Loucy (cell line): ENCODE results near the gene MST1.

Experiments
- H2AFZ ChIP-seq: fragments of 200-600 bp; sonication (generic); 2 replicates; pipeline ENCODE4 v1.6.0; 2016; ENCODE audit warnings: antibody characterized with exemption, mild to moderate bottlenecking, low read length, moderate library complexity
- H3F3A ChIP-seq: fragments of 200-600 bp; 2 replicates; pipeline ENCODE4 v1.6.0; 2016; ENCODE audit warnings: antibody characterized with exemption, low read depth, mild to moderate bottlenecking
- H3K27me3 ChIP-seq: fragments of 200-600 bp; sonication (generic); 2 replicates; pipeline ENCODE4 v1.6.1; 2014; ENCODE audit warnings: low read length, mild to moderate bottlenecking; ENCODE audit not compliant: insufficient read depth, poor library complexity, severe bottlenecking
- H3K36me3 ChIP-seq: fragments of 200-600 bp; sonication (generic); 2 replicates; pipeline ENCODE4 v1.6.1; 2016; ENCODE audit warnings: low read length; ENCODE audit not compliant: insufficient read depth
- H3K4me1 ChIP-seq: fragments of 200-600 bp; sonication (generic); 2 replicates; pipeline ENCODE4 v1.5.1; 2014; ENCODE audit warnings: low read length, mild to moderate bottlenecking; ENCODE audit not compliant: insufficient read depth, poor library complexity, severe bottlenecking
- H3K4me2 ChIP-seq: fragments of 200-600 bp; sonication (generic); 2 replicates; pipeline ENCODE4 v1.6.0; 2014; ENCODE audit warnings: antibody characterized with exemption, low read length, low read depth, mild to moderate bottlenecking; ENCODE audit not compliant: poor library complexity, severe bottlenecking
- H3K4me3 ChIP-seq: fragments of 200-600 bp; sonication (generic); 2 replicates; pipeline ENCODE4 v1.5.1; 2014; ENCODE audit warnings: low read length, mild to moderate bottlenecking, mixed read lengths; ENCODE audit not compliant: poor library complexity, severe bottlenecking
- H3K79me2 ChIP-seq: fragments of 200-600 bp; sonication (generic); 2 replicates; pipeline ENCODE4 v1.6.1; 2014; ENCODE audit warnings: low read length; ENCODE audit not compliant: insufficient read depth
- H3K9ac ChIP-seq: fragments of 200-600 bp; sonication (generic); 2 replicates; pipeline ENCODE4 v1.6.0; 2014; ENCODE audit warnings: mild to moderate bottlenecking, low read depth, low read length, moderate library complexity; ENCODE audit not compliant: poor library complexity, severe bottlenecking
- H3K9me2 ChIP-seq: fragments of 200-600 bp; sonication (generic); replicated peaks from 2 replicates; pipeline ENCODE4 v1.6.1; 2016; ENCODE audit warnings: low read depth, low read length, mixed read lengths
- H3K9me3 ChIP-seq: fragments of 200-600 bp; sonication (generic); 2 replicates; pipeline ENCODE4 v1.6.1; 2014; ENCODE audit warnings: mild to moderate bottlenecking, antibody characterized with exemption, low read length, low read depth; ENCODE audit not compliant: insufficient read depth
- H4K20me1 ChIP-seq: fragments of 200-600 bp; sonication (generic); 2 replicates; pipeline ENCODE4 v1.6.0; 2014; ENCODE audit warnings: antibody characterized with exemption, low read length, mild to moderate bottlenecking; ENCODE audit not compliant: insufficient read depth, poor library complexity, severe bottlenecking
- EZH2phosphoT487 ChIP-seq: fragments of 200-600 bp; IDR thresholded peaks from 2 replicates; pipeline ENCODE4 v1.6.1; 2018; ENCODE audit warnings: antibody characterized with exemption, mild to moderate bottlenecking, moderate library complexity, borderline replicate concordance
- TF ChIP-seq, protein P1 (sequence below): fragments of 200-600 bp; sonication (generic); conservative IDR thresholded peaks from 2 replicates; pipeline ENCODE4 v1.5.1; 2014; ENCODE audit warnings: mild to moderate bottlenecking, antibody characterized with exemption, low read length

Gene MST1

DNA sequence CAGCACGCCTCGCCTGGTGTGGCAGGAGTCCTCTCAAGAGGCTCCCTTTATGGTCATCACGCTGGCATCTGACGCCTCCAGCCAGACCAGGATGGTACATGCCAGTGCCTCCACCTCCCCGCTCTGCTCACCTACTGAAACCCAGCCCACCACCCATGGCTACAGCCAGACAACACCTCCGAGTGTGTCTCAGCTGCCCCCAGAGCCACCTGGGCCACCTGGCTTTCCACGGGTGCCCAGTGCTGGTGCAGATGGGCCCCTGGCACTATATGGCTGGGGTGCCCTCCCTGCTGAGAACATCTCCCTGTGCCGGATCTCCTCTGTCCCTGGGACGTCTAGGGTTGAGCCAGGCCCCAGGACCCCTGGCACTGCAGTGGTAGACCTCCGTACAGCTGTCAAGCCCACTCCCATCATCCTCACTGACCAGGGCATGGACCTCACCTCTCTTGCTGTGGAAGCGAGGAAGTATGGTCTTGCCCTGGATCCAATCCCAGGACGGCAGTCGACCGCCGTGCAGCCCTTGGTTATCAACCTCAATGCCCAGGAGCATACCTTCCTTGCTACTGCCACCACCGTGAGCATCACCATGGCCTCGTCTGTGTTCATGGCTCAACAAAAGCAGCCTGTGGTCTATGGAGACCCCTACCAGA is 35.0 kb downstream of the MST1 start:
- H2AFZ ChIP-seq = no peak overlapping the region
- no peak overlapping the region for H3K4me3 ChIP-seq
- H3K4me2 ChIP-seq = no peak overlapping the region
- no peaks in the 10 kb centered on the region for H3K9me3 ChIP-seq
- no peaks in the 10 kb centered on the region for H3F3A ChIP-seq
- H3K9me2 ChIP-seq = no peaks in the 10 kb centered on the region
- peaks cover 16% of the 10 kb centered on the region for H3K4me1 ChIP-seq
- no peaks in the 10 kb centered on the region for H3K27me3 ChIP-seq
- TF ChIP-seq, protein P1, sequence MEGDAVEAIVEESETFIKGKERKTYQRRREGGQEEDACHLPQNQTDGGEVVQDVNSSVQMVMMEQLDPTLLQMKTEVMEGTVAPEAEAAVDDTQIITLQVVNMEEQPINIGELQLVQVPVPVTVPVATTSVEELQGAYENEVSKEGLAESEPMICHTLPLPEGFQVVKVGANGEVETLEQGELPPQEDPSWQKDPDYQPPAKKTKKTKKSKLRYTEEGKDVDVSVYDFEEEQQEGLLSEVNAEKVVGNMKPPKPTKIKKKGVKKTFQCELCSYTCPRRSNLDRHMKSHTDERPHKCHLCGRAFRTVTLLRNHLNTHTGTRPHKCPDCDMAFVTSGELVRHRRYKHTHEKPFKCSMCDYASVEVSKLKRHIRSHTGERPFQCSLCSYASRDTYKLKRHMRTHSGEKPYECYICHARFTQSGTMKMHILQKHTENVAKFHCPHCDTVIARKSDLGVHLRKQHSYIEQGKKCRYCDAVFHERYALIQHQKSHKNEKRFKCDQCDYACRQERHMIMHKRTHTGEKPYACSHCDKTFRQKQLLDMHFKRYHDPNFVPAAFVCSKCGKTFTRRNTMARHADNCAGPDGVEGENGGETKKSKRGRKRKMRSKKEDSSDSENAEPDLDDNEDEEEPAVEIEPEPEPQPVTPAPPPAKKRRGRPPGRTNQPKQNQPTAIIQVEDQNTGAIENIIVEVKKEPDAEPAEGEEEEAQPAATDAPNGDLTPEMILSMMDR = no peak
- TF ChIP-seq EZH2phosphoT487 = no peak
- no peaks in the 10 kb centered on the region for H3K79me2 ChIP-seq
- H3K9ac ChIP-seq = no peak overlapping the region
- H4K20me1 ChIP-seq = no peaks in the 10 kb centered on the region
- no peaks in the 10 kb centered on the region for H3K36me3 ChIP-seq

DNA sequence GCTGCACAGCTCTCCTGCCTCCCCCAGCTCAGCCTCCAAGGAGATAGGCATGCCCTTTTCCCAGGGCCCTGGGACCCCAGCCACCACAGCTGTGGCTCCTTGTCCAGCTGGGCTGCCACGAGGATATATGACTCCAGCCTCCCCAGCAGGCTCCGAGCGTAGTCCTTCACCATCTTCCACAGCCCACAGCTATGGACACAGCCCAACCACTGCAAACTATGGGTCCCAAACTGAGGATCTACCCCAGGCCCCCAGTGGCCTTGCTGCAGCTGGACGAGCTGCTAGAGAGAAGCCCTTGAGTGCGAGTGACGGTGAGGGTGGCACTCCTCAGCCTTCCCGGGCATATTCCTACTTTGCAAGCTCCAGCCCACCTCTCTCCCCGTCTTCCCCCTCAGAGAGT is 35.7 kb downstream of the MST1 start:
- no peaks in the 10 kb centered on the region for H3F3A ChIP-seq
- H3K9me3 ChIP-seq = no peaks in the 10 kb centered on the region
- no peaks in the 10 kb centered on the region for H3K36me3 ChIP-seq
- TF ChIP-seq, protein P1 = no peak
- no peak for TF ChIP-seq EZH2phosphoT487
- no peaks in the 10 kb centered on the region for H3K27me3 ChIP-seq
- H3K9ac ChIP-seq = no peak overlapping the region
- peaks cover 22% of the 10 kb centered on the region for H3K4me1 ChIP-seq
- H3K9me2 ChIP-seq = no peaks in the 10 kb centered on the region
- H4K20me1 ChIP-seq = no peaks in the 10 kb centered on the region
- H3K4me3 ChIP-seq = no peak overlapping the region
- no peak overlapping the region for H3K4me2 ChIP-seq
- no peak overlapping the region for H2AFZ ChIP-seq
- no peaks in the 10 kb centered on the region for H3K79me2 ChIP-seq

DNA sequence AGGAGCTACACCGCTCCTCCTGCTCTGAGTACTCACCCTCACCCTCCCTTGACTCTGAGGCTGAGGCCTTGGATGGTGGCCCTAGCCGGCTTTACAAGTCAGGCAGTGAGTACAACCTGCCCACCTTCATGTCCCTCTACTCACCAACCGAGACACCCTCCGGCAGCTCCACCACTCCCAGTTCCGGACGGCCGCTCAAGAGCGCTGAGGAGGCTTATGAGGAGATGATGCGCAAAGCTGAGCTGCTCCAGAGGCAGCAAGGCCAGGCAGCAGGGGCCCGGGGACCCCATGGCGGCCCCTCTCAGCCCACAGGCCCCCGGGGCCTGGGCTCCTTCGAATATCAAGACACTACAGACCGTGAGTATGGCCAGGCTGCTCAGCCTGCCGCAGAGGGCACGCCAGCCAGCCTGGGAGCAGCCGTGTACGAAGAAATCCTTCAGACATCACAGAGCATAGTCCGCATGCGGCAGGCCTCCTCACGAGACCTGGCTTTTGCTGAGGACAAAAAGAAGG is 36.3 kb downstream of the MST1 start:
- Histone ChIP-seq H3K36me3 (no peaks in the 10 kb centered on the region), H3K4me3 (no peak overlapping the region), H3K79me2 (no peaks in the 10 kb centered on the region), H3K4me2 (no peak overlapping the region), H3K9ac (no peak overlapping the region), H3K4me1 (peaks cover 29% of the 10 kb centered on the region), H4K20me1 (no peaks in the 10 kb centered on the region), H3K27me3 (no peaks in the 10 kb centered on the region), H2AFZ (no peak overlapping the region), H3K9me3 (no peaks in the 10 kb centered on the region), H3K9me2 (no peaks in the 10 kb centered on the region), H3F3A (no peaks in the 10 kb centered on the region)
- TF ChIP-seq, protein P1 = no peak
- no peak for TF ChIP-seq EZH2phosphoT487
